IPS-NIHi11 (cell line): ENCODE data around the gene ARHGAP32.
A peak's percentile ranks its signal among the peaks of the same experiment; 100 is the strongest.
"Not testable (repeated sequence)": the region's sequence is repeated elsewhere in the genome, so short reads cannot be mapped to it uniquely, and the experiment has no call there.

Experiments
- DNase-seq: peaks from one replicate; pipeline ENCODE4 v3.0.0; 2012; ENCODE audit warnings: mixed read lengths, low spot score

ARHGAP32 gene

DNA sequence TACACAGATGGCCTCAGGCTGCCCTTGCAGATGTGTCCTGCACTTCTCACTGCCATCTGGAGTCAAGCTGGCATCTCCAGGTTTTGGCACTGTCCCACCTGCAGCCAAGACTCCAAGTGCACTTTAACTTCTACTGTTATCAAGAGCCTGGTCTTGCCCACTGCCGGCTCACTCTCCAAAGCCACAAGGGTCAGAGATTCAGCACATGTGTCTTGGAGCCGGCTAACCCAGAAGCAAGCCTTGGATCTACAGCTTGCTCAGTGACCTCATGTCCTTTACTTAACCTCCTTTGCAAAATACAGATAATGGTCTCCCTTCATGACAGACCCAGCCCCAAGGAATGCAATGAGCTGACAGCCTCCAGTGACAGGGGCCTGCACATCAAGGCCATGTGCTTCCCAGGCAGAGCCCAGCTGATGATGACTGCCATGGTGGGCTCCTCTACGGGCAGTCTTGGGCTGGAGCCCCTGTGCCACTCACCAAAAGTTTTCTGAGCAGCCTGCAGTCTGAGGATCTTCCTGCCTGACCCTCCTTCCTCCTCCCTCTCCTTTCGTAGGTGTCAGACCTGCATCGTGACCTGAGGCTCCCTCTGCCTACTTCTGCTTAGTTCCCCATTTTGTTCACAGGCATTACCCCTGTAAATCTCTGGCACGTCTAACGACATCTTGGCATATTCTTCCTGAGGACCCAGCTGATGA, 258.5 kb downstream of the ARHGAP32 start:
- DNase-seq, result no peak

DNA sequence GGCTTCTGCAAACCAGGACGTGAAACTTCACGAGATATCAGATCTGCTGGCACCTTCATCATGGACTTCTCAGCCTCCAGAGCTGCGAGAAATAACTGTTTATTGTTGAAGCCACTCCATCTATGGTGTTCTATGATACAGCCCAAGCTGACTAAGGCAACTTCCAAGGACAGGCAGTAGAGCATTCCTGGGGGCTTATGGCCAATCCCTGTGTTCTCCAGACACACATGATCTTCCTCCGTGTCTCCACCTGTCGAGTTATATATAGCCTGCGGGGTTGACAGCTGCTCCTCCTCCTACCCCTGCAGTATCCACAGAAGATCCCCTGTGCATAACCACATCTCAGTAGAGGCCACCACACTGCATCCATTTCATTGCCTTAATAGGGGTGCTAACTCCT, 260.5 kb downstream of the ARHGAP32 start:
- DNase-seq, result no peak

DNA sequence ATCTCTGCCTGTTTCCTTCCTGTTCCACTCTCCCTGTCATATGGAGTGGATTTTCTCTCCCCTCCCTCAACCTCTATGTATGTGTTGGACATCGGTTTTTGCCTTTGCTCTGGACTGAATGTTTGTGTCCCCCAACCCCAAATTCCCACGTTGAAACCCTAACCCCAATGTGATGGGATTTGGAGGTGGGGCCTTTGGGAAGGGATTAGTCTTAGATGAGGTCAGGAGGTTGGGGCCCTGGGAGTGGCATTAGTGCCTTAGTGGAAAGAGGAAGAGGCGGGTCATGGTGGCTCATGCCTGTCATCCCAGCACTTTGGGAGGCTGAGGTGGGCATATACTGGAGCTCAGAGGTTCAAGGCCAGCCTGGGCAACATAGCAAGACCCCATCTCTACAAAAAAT, 261.1 kb downstream of the ARHGAP32 start:
- no peak for DNase-seq

DNA sequence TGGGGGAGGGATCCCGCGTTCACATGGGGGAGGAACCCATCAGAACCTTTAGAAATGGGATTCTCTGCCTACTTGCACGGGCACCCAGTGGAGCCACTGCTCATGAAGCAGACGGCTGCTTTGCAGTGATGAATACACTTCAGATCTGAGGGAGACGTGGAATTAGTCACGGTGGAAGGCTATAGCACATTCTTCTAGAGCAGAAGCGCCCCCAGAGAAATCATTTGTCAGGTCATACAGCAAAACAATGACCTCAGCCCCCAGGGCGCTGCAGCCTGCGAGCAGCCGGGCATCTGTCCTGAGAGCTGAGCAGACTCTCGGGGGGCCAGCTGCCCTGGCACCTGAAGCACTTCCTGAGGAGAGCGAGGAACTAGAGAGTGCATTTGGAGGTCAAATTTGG, 262.1 kb downstream of the ARHGAP32 start:
- no peak for DNase-seq

DNA sequence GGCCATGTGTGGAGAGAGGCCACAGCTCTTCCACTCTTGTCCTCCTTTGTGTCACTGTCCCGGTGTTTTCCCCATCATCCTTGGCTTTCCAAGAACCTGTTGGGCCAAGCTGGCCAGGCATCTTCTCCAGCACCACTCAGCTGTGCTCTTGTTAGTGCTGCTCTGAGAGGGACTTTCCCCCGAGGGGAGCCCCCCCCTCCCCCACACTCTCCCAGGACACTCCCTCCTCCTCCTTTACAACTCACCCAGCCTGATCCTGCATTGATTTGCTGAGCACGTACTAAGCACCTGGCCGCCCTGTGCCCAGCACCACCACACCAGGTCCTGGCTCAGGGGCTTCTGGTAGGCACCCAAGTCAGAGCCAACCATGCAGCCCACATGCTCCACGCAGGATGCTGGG, 262.7 kb downstream of the ARHGAP32 start:
- peak; percentile 52 for DNase-seq

DNA sequence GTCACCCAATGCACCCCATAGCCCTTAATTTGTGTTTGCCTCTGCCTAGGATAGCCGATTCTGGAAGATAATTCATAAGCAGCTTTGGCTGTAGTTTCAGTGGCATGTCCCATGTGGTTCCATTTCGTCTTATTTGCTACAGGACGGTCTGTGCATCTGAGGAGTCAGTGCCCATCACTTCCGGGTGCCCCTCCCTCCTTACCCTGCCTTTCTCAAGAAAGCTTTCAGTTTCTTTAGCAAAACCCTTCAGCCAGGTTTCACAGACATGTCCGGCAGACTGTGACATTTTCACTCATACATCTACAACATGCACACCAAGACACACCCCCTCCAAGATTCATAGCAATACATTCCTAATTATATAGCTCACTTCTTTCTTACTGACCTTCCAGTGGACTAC, 263.7 kb downstream of the ARHGAP32 start:
- DNase-seq, result no peak

DNA sequence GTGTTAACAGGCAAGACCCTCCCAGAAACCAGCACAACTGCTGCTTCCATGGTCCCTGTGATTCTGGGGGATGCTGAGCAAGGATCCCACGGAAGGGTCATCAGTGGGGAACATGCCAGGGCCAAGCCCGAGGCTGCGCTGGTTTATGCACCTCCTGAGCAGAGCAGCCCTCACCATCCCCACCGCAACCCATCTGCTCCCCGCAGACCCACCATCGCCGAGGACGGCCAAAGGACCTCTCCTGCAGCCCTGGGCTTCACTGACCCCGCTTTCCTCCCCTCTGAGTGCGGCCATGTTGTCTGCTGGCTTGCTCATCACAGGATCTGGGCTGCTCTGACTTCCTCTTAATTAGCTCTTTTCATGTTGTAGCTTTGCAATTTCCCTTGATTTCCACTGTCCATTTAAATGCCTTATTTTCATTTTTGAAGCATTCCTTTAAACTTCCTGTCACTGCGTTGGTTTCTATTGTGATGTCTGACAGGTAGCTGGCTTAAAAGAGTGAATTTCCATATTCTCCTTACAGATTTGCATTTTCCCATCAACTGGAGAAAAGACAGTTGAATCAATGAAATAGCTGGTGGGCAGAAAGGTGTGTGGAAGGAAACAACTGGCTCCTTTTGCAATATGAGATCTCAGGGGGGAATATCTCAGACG, 264.3 kb downstream of the ARHGAP32 start:
- no peak for DNase-seq

DNA sequence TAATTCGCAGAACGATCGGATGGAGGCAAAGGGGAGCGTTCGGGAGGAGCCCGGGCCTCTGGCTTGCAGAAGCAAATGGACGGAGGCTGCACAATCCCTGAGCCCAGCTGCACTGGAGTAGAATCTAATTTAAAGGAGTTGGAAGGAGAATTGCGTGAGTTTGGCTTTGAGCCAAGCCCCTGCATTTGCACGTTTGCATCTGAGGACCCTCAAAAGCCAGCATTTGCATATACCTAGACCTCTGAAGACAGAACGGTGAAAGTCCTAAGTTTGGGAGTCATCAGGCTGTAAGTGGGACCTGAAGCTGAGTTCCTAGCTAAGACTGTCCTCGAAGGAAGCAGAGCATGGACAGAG, 265.0 kb downstream of the ARHGAP32 start:
- no peak for DNase-seq

DNA sequence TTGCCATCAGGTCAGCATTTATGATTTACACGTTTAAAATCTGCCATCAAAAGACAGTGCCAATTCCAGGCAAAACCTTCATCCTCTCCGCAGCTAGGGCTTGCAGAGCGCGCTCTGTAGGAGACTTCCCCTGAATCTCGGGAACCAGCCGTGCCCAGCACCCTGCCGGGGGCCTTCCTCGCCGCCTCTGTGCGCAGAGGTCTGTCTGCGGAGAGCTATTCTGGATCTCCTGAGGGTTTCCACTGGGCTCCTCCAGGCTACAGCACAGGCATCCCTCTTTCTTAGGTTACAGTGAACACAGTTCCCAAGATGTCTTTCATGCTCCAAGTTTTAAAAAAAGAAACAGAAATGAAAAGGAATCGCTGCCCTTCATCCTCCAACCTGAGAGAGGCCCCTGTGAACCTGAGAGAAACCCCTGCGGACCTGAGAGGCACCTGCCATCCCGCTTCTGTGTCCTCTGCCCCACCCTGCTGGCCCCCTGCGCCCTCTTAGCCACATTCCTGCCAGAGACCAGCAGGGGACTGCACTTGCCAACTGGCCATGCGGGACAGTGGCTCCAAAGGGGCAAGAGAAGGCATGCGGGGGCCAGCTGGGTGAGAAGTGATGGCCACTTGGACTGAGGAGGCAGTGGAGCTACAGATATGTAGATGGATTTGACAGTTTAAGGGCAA, 265.6 kb downstream of the ARHGAP32 start:
- peak; percentile 57 for DNase-seq

DNA sequence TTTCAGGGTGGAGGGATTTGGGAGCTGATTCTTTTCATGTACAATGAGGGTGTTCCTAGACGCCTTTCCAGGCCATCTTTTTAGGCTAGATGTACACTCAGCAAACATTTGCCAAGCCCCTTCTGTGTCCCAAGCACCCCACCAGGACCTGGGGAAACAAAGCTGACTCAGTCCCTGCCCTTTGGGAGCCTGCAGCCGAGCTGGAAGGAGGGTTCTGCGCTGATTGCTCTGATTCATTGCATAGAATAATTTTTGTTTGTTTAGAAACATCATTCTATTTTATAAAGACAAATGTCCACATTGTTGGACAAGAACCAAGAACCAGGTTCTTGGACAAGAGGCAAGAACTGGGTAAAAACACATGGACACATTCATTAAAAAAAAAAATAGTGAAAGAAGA, 266.1 kb downstream of the ARHGAP32 start:
- DNase-seq, result no peak

DNA sequence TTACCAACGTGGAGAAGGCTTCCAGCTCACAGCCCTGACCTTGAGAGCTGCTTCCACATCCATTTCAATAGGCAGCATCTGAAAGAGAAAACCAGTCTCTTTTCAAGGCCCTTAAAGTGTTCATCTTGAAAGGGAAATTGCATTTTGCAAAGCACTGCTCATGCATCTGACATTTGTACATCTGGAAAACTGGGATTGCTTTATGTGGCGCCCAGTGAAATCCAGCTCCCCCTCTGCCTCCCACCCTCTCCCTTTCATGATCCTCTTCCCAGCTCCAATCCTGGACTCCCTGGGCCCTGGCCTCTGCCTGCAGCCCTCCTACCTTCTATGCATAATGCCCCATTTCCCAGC, 266.9 kb downstream of the ARHGAP32 start:
- DNase-seq, result no peak

DNA sequence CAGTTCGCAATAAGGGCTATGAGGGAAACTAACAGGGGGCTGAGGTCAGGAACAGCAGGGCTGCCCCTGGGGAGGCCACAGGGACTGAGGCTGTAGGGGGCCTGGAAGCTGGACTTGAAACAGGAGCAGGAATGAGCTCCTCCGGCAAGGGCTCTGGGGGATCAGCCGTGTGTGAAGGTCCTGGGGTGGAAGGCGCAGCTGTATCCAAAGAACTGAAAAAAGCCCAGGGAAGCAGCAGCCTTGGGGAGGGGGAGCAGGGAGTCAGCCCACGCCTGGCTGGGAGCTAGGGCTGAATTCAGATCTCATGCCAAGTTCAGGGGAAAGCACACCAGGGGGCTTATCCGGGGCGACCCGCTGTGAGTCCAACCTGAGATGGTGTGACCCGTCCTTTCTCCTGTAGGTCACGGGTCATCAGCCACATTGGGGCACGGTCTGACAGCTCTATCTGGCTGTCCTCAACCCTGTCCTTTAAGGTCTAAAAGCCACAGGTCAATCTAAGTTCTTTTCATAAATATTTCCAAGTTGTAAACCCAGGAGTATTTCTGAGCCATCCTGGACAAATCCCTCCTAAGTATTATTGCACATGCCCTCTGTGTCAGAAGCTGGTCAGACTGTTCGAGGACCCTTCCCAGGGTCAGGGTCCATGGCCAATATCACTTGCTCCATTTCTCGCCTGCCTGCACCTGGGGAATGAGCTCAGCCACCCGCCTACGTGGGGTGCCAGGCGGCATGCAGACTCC, 267.4 kb downstream of the ARHGAP32 start:
- DNase-seq, result peak; percentile 35

DNA sequence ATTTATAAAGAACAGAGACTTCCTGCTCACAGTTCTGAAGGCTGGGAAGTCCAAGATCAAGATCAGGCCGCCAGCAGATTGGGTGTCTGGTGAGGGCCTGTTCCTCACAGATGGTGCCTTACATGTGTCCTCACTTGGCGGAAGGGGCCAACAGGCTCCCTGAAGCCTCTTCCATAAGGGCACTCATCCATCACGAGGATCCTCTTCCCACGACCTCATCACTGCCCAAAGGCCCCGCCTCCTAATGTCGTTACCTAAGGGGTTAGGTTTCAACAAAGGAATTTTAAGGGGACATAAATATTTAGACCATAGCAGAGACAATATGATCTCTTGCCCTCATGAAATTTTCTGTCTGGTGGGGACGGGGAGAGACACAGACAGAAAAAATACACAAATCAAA, 268.0 kb downstream of the ARHGAP32 start:
- DNase-seq, result no peak

DNA sequence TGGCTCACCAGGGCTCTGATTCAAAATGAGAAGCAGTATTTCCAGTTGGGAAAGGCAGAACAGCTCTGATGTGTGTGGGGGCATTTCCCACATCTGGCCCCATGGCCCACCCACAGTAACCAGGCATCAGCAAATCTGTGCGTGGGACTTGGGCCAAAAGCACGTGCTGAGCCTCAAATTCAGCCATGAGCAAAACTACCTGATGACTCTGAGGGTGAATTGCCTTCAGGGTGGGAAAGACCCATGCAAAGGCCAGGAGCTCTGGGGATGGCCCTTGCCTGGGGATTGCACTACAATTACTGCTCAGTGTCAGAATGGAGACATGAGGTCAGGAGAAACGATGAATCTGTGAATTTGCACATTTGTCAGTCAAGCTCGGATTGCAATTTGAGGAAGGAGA, 270.3 kb downstream of the ARHGAP32 start:
- no peak for DNase-seq

DNA sequence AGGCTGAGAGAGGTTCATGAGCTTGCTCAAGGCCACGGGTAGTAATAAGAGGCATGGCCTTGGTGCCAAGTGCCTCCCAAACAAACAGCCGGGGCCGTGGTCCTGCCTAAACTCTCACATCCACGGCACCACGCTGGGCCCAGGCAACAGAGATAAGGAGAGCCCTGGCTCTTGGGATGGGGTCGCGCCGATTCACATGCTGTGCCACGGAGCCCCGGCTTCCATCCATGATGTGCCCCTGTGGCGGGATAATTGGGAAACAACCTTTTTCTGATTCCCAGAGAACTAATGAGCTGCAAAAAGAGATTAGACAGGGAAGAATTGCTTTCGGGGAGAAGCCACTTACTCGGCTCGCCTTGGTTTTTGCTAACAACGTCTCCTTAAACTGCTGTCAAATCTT, 271.5 kb downstream of the ARHGAP32 start:
- DNase-seq, result no peak

DNA sequence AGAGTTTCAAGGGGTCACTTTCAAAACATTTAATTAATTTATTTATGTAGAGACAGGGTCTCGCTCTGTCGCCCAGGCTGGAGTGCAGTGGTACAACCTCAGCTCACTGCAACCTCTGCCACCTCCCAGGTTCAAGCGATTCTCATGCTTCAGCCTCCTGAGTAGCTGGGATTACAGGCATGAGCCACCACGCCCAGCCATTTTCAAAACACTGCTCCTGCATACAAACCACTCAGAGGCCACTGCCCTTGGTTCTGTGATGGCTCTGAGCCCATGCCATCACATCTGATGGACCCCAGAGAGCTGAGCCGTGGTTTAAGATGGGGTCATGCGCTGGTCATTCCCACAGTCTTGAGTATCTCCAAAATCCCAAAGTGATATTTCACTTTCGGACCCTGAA, 272.5 kb downstream of the ARHGAP32 start:
- not testable (repeated sequence) for DNase-seq

DNA sequence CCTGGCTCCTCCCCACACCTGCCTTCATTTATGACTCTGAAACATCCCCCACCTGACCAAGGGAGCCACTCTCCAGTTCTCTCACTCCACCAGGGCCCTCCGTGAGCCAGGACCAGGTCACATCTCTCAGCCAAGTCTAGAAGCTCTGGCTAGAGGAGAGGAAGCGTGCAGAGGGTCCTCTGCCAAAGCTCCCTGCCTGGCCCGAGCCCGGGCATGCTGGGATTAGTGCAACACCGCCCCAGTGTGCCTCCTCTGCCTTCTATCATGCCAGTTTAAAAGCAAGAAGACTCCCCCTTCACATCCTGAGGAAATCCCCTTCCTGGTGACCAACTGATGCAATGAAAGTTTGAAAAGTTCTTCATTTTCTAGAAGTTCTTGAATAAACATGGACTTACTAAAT, 272.9 kb downstream of the ARHGAP32 start:
- no peak for DNase-seq

DNA sequence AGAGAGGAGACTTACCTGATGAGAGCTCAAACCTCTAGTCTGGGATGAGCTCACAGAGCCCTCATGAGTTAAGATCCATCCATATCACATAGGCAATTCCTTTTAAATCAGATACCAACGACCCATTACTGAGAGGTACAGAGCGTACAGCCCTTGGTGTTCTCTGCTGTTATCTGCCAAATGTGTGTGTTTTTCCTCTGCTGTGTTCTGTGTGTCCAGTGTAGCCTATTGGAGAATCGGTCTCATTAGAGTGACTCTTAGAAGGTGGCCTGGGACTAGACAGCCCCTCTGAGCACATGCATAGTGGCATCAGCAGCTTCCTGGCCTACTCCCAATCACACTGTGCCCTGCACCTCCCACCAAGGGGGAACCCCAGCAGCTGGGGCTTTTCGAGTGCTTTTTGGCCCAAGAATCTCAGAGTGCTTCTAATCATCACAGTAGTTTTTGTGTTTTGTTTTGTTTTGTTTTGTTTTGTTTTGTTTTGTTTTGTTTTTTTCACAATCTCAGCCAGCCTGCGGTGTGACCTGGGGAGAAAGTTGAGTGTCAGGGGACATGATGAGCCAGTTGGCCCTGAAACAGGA, 274.9 kb downstream of the ARHGAP32 start:
- DNase-seq, result no peak

DNA sequence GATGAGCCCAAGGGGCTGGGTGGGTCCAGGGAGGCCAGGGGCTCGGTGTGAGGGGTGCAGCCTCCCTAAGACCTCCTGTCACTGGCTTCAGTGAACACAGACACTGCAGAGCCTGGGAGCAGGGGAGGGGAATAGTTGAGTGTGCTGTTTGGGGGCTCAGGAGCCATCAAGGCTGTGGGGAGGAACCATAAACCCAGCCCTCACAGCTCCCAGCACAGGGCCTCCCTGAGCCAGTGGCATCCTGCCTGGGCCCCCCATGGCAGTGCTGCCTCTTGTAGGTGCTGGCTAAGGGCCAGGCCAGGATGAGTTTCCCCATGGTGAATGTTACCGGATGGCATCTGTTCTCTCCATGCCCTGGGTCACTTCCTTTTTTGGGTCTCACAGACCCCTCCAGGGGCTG, 275.4 kb downstream of the ARHGAP32 start:
- no peak for DNase-seq

DNA sequence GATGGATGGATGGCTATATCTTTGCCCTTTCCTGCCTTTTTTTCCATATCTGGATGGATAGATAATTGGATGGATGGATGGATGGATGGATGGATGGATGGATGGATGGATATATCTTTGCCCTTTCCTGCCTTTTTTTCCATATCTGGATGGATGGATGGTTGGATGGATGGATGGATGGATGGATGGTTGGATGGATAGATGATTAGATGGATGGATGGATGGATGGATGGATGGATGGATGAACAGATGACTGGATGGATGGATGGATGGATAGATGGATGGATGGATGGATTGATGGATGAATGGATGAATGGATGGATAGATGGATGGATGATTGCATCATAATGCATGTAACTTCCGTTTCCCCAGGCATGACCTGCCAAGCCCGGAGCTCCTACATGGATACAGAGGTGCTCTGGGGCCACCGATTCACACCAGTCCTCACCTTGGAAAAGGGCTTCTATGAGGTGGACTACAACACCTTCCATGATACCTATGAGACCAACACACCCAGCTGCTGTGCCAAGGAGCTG, 276.0 kb downstream of the ARHGAP32 start:
- DNase-seq, result no peak

DNA sequence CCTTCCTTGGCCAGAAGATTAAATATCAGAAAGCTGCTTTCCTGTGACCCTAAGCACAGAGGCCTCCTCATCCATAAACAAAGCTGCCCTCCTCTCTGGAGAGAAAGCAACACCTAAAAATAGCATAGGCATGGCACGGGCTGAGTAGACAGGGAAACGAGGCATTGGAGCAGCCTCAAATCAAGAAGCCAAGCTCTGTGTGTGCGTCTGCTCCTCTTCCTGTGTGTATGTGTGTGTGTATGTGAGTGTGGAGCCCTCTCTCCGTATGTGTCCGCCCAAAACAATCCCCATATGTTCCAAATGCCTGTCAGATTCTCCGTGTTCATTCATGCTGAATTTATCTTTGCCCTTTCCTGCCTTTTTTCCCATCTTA, 277.0 kb downstream of the ARHGAP32 start:
- no peak for DNase-seq
